ENCODE data around the gene PLD4.

PLD4 gene

DNA sequence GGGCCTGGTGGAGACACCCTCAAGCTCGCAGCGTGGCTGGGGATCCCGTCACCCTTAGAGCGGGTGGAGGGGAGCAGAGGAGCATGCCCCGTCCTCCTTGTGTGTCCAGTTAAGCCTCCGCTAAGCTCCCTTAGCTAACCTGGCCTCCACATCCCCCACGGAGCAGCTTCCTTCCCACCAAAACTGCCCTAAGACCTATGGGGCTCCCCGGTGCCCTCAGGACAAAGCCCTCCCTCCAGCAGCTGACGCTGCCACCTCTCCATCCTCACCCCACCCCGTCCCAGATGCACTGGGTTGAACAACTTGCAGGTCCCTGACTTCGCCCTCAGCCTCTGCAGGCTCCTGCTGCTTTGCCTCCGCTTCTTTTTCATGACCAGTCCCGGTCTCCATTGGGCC is 49.5 kb downstream of the PLD4 start:
- no peak for DNase-seq (ENCODE audit: low read depth in 2 of 2)

DNA sequence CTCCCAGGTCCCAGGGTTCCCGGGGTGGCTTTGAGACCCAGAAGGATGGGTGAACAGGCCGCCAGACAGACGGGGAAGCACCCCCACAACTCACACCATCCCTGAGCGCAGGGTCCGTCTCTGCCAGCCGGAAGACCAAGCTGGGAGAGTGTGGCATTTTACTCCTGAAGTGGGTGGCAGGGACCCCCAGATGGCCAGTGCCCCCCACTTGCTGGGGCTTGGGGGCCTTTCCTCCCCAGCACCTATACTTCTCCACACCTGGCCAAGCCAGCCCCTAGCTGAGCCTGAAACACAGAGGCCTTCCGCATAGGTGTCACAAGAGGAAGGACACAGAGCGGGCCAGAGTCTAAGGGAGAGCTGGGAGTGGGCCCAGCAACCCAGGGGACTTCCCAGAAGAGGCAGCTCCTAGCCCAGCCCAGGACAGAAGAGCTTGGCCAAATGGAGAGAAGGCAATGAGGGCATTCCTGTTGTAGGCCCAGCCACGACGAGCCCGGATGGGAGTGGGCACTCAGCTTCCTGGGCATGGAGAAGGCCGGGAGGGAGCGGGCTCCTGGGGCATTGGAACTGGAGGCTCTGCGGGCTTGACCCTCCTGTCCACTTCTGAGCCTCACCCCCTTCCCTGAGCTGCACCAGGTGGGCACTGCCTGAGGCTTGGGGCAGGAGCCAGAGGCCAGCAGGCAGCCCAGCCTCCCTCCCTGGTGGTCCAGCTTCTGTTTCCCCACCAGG is 50.1 kb downstream of the PLD4 start:
- DNase-seq (ENCODE audit: low read depth in 2 of 2) = no peak

DNA sequence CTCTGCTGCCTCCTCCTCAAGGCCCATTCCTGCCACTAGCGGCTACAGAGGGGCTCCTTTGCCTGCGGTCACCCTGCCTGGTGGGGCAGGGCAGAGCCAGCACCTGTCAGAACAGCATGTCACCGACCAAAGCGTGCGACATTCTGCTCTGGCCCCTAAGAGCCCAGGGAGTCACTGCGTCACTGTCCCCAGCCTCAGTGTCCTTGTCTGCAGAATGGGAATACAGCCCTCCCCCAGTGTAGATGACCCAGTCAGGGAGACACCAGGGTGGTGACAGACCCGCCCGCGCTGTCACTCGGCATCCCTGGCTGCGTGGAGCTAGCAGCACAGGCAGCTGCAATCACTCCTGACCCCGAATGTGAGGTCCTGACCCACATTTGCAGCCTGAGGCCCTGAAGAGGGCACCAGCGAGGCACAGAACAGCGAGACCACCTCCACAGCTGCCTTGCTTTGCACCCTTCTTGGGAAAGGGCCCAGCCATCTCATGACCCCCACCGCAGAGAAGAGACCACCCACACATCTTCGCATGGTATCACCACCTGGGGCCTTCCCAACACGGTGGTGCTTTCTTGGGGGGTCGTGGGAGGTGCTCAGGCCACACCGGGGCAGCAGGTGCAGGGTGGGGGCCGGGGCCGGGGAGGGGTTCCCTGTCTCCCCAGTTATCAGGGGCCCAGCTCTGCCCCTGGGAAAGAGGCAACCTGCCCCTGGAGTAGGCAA is 51.0 kb downstream of the PLD4 start:
- no peak for DNase-seq (ENCODE audit: low read depth in 2 of 2)

DNA sequence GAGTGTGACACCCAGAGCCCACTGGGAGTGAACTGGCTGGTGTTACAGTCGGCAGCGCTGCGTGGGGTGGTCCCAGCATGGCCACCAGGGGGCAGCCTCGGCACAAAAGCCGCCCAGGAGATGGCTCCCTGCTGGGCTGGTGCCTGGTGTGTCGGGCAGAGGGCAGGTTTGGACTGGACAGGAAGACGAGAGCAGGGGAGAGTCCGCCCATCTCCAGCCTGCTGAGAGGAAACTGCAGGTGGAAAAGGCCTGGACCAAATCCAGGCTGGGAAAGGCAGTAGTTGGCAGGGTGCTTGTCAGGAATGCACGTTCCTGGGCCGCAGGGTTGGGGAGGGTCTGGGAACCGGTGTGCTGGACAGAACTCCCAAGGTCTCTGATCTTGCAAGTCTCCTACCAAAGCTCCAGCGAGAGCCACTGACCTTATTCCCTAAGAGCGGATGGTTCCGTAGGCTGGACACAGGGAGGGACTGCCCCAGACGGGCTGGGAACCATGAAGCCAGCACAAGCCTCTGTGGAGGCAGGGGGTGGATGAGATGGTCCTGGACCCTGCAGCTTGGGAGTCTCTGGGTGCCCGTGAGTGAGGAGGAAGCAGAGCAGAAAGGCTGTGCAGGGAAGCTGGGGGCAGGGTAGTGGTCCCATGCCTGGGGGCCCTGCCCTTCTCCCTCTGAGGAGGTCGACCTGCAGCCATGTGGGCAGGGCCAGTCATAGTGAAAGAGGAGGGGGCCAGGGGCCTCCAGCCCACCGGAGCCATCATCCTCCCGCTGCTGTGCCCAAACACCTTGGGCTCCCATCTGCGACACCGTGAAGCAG is 51.7 kb downstream of the PLD4 start:
- DNase-seq (ENCODE audit: low read depth in 2 of 2) = peak; percentile 84 to 87

DNA sequence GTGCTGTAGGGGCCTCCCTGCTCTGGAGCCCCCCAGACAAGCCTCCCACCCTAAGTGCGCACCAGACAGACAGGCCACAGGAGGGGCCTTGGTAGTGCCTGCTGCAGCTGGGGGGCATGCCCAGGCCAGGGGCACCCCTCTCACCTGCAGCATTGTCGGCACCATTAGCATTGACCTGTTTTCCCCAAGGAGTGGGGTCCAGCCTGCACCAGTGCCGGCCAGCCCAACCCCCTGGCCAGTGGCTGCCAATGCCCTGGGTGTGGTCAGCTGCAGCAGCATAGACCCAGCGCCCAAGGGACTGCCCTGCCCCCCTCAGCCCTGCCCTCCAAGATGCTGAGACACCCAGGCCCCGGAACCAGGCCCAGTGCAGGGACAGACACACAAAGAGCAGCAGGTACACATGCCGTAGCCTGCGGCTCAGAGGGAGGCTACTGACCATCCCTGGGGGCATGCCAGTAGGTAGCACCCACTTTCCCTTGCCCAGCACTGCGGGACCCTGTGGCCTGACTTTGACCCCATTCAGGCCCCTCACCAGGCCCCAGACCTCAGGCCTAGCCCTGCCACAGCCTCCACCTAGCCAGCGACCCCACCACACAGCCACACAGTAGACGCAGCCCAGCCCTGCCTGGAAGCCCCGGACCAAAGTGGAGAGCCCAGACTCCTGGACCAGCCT is 52.5 kb downstream of the PLD4 start:
- DNase-seq (ENCODE audit: low read depth in 2 of 2) = no peak

DNA sequence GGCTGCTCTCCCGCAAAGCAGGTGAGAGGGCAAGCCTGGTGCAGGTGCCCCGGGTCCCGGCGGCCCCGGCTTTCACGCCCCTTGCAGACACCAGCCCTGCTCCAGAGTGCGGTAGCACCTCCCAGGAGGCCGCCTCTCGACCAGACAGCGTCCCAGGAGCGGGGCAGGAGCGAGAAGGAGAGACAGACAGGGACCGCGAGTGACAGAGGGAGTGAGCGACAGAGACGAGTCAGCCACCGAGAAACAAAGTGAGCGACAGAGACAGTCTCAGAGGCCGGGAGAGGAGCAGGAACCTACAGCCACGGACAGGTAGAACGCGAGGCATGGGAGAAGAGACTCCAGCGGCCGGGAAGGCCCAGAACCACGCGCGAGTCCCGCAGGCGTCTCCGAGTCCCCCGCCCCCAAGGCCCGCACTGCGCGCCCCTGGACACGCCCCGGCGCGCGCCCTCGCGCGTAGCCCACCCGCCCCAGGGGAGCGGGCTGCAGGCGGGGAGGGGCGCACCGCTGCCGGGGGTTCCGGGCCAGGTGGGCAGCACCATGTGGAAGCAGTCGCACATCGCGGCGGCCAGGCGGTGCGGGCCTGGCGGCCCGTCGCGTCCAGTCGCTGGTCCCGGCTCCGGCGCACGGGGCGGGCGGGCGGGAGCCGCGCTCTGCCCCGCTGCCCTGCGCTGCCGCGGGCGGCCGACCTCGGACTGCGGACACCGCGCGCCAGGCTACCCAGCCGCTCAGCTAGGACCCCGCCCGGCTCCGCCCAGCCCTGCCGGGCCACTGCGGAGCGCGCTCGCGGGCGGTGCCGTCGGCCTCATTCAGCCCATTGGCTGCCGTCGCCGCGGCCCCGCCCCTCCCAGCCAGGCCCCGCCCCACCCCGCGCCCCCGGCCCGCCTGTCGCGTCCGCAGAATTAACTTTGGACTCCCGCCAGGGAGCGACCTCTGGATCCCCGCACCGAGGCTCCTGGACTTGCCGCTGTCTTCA is 53.3 kb downstream of the PLD4 start, which contains the start of gene AHNAK2:
TSS of gene AHNAK2 (minus strand) at position 694 of the 973 bp plus-strand sequence. CDS start at position 557, 137 bp downstream.
- peak in 1 of 2 donors; percentile 55 for DNase-seq (ENCODE audit: low read depth in 2 of 2)

DNA sequence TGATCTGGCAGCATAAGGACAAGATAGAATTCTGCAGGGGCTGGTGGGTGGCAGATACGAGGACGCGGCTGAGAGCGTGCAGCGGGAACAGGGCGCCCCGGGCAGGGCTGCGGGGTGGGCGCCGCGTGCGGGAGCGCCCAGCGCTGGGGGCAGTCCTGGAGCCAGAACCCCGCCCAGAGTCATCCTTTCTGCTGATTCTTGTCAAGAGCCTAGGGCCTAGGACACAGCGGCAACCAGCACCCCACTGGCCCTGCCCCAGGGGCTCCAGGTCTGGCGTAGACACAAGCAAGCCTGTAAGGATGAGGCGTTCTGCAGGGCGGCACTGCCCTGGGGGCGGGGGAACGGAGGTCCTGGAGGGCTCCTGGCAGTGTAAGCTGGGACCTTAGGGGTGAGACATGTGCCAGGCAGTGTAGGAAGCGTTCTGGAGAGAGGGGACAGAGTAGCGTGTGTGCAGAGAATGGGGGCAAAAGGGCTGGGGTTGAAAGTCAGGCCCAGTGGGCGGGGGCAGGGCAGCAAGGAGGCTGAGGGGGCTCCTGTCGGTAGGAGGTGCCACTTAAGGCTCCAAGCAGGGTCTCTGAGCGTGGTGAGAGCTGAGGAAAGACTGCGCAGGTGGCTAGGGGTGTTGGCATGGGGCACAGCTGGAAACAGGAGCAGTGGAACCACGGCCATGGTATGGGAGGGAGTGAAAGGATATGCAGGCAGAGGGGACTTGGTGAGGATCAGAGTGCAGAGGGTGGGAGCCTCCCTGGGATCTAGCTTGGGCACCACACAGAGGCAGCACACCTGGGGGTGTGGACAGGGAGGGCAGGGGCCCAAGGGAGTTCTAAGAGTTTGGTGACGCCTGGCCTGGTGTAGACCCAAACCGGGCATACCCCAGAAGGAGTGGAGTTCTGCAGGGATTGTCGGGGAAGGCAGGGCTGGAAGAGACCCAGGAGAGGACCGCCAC is 54.3 kb downstream of the PLD4 start:
- DNase-seq (ENCODE audit: low read depth in 2 of 2) = no peak

DNA sequence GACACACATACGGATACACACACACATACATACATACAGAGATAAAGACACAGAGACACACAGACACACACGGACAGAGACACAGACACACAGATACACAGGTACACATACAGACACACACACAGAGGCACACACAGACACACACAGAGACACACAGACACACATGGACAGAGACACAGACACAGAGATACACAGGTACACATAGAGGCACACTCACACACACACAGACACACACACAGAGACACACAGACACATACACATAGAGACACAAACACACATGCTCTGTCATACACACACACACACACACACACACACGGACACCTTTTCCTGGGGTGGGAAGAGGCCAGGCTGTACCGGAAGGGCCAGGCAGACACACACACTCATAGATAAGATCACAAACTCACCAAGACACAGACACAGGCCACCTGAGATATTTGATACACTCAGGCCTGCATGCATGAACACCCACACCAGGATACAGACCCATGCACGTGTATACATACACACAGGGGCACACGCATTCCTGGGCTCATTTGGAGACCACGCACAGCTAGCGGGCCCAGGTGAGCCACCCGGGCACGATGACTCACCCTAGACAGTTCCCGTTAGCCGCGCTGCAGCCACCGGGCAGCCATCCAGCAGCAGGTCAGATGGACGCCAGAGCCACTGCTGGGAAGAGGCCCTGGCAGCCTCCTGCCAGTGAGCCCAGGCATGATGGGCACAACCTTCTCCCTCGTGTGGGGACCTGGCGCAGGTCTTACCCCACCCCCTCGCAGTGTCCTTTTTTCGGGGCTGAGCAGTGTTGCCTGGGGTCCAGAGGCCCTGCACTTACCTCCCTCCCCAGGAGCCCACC is 55.3 kb downstream of the PLD4 start:
- no peak for DNase-seq (ENCODE audit: low read depth in 2 of 2)

DNA sequence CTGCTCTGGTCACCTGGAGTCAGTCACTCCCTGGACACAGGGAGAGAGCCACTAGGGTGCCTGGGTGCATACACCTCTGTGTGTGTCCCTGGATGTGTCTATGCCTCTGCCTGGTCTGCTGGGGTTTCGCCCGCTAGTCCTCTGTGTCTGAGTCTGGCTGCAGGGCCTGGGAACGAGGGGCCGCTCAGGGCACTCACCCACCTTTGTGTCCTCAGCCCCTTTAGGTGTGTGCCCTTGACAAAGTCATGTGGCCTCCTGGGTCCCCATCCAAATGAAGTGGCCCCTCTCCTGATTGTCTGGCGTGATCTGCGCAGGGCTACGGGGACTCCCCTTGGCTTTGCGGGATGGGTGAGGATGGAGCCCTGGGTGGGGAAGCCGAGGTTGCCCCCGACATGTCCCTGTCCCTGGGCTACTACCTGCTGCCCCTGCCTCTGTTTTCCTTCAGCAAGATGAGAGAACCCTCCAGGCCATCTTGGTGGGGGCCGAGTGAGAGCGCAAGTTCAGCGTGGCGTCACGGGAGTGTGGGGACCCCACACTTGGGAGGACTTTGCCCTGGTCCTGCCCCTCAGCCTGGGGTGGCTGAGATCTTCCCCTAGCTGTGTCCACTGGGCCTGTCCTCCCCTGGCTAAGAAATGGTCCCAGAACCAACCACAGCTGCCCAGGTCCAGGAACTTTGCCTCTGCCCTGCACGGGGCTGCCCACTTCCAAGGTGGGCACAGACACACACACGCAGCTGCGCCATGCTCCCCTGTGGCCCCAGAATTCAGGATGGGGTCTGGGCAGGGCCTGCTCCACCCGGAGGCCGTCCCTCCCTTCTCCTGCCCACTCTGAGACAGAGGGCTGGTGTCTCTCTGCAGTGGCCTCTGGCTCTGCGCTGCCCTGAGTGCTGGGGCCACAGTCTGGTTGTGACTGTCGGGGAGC is 56.2 kb downstream of the PLD4 start:
- no peak for DNase-seq (ENCODE audit: low read depth in 2 of 2)

DNA sequence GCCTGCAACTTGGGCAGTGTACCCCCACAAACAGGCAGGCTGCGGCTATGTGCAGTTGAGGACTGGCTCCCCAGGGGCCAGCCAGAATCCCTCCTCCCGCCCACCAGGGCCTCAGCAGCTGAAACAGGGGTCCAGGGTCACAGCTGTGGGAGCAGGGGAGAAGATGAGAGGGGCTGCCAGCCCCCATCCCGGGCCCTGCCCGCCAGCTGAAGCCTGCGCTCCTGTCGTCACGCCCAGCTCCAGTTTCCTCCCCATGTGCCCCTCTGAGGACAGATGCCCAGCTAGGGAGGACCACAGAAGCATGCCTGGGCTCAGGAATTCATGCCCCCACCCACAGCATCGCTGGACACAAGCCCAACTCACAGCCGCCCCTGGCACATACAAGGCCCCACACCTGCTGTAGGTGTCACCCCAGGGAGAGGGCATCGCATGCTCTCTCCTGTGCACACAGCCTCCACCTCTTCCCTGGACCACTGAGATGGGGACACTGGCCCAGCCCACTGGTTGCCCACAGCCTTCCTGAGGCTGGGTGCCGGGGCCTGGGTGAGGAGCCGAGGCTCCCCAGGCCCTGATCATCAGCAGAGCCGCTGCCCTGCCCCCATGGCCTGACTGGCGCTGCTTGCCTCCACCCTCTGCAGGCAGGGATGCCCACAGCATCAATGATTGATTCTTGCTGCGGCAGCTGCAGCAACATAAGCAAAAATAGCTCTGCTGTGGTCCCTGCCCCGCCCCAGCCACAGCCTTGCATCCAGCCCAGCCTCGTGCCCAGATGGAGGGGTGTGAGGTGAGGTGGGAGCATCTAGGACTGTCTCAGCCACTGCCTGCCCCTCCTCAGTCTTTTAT is 57.2 kb downstream of the PLD4 start:
- DNase-seq (ENCODE audit: low read depth in 2 of 2) = no peak

DNA sequence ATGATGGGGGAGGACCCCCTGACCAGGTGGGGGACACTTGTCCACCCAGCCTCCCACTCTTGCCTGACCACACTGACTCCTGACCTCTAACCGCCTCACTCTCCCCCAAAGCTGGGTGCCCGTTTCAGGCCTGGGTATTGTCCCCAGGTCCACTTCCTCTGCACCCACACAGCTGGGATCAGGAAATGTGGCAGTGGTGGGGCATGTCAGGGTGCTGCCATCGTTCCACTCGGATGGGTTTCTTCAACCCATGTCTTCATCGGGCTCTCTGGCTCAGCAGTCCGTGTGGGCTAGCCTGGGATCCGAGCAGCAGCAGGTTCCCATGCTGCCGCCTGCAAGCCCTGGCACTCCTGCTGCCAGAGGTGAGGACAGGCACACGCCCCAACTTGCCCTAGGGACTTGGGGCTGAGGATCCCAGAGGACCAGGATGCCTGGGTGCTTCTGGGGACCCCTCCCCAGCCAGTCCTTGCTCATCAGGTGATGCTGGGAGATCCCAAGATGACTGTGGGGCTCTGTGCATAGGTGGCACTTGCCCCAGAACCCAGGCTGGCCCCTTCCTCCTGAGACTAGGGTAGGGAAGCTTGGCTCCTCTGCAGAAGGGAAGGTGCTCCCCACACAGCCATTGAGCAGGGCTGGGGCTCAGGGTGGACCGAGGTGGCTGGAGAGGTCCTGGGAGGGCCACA is 58.0 kb downstream of the PLD4 start:
- DNase-seq (ENCODE audit: low read depth in 2 of 2) = no peak
